ENCODE measurements around the gene ADARB2. TPM values are rescaled to one million over a fixed set of nuclear protein-coding genes. Genes with fewer than 3 reads are reported as not detected.
A peak's percentile ranks its signal among the peaks of the same experiment; 100 is the strongest.

Gene ADARB2
- total and polyA plus RNA-seq, 4 donors, result 0.55 to 0.70 (median 0.59) TPM; not detected in 1

DNA sequence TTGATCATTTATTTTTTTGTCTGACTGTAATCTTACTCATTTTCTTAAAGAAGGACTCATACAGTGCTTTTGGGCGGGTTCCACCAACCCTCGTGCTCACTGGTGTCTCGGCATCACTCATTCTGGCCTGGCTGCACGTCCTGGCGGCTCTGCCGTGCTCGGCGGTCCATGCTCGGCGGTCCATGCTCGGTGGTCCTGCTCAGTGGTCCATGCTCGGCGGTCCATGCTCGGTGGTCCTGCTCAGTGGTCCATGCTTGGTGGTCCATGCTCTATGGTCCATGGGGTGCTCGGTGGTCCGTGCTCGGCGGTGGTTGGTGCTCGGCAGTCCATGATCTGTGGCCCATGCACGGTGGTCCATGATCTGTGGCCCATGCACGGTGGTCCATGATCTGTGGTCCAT, 608.7 kb downstream of the ADARB2 start:
- H3K36me3 ChIP-seq (ENCODE audit: control insufficient read depth in 4 of 4, insufficient read depth in 3 of 4, low read depth in 1 of 4, low read length in 3 of 4), result peaks cover 29 to 68% (median 41%) of the 10 kb centered on the region in 4 donors
- 98% methylated on average over 21 of the region's 21 CpGs for WGBS
- H3K27ac ChIP-seq (ENCODE audit: low read depth in 1 of 2, low read length in 2 of 2), result no peak overlapping the region
- no peak overlapping the region for H3K4me3 ChIP-seq (ENCODE audit: low read depth in 1 of 3, low read length in 3 of 3)
- H3K9ac ChIP-seq (ENCODE audit: low read depth in 1 of 2, low read length in 2 of 2), result no peak overlapping the region
- H3K9me3 ChIP-seq (ENCODE audit: control insufficient read depth in 4 of 4, low read length in 3 of 4), result no peaks in the 10 kb centered on the region
- TF ChIP-seq EGR1 (IDR thresholded peaks at IDR 0.05; ENCODE audit: low read depth in 2 of 2) (no peak), HNF4G (IDR thresholded peaks at IDR 0.05) (no peak), FOXA1 (IDR thresholded peaks at IDR 0.05) (no peak), NR2F2 (IDR thresholded peaks at IDR 0.05) (no peak), GABPA (IDR thresholded peaks at IDR 0.05 in 1 of 2, conservative IDR thresholded peaks at IDR 0.05 in 1 of 2) (no peak)
- H3K4me1 ChIP-seq (ENCODE audit: control insufficient read depth in 4 of 4, insufficient read depth in 4 of 4, low read length in 3 of 4), result no peaks in the 10 kb centered on the region
- no peaks in the 10 kb centered on the region for H3K27me3 ChIP-seq (ENCODE audit: control insufficient read depth in 4 of 4, insufficient read depth in 4 of 4, low read length in 3 of 4)
- peak; percentile 16 for DNase-seq (ENCODE audit: low spot score)

DNA sequence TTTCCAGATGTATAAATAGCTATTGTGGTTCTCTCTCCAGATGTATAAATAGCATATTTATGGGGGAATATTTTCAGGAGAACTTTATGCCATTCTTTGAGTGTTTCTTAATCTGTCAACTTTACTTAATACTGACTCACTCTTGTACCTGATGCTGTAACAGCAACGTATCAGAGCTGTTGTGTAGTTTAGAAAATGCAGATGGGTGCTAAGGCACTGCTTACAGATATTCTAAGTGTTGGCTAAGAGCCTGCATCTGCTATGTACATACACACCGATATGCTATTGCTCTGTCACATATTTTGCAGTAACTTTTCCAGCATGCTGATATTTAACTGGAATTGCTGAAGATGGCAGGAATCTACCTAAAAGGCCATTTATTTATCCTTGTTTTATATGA, 609.2 kb downstream of the ADARB2 start:
- TF ChIP-seq EGR1 (IDR thresholded peaks at IDR 0.05; ENCODE audit: low read depth in 2 of 2) (no peak), JUND (IDR thresholded peaks at IDR 0.05) (no peak), RXRA (IDR thresholded peaks at IDR 0.05) (no peak), RAD21 (IDR thresholded peaks at IDR 0.05) (no peak), HNF4A (conservative IDR thresholded peaks at IDR 0.05) (no peak)
- DNase-seq (ENCODE audit: low spot score), result no peak
- 89% methylated on average over 2 of the region's 2 CpGs for WGBS
- no peak overlapping the region for H3K4me3 ChIP-seq (ENCODE audit: low read depth in 1 of 3, low read length in 3 of 3)
- H3K4me1 ChIP-seq (ENCODE audit: control insufficient read depth in 4 of 4, insufficient read depth in 4 of 4, low read length in 3 of 4), result no peaks in the 10 kb centered on the region
- H3K36me3 ChIP-seq (ENCODE audit: control insufficient read depth in 4 of 4, insufficient read depth in 3 of 4, low read depth in 1 of 4, low read length in 3 of 4), result peaks cover 29 to 68% (median 41%) of the 10 kb centered on the region in 4 donors
- H3K9me3 ChIP-seq (ENCODE audit: control insufficient read depth in 4 of 4, low read length in 3 of 4), result no peaks in the 10 kb centered on the region
- H3K27me3 ChIP-seq (ENCODE audit: control insufficient read depth in 4 of 4, insufficient read depth in 4 of 4, low read length in 3 of 4), result no peaks in the 10 kb centered on the region
- no peak overlapping the region for H3K27ac ChIP-seq (ENCODE audit: low read depth in 1 of 2, low read length in 2 of 2)
- H3K9ac ChIP-seq (ENCODE audit: low read depth in 1 of 2, low read length in 2 of 2), result no peak overlapping the region

DNA sequence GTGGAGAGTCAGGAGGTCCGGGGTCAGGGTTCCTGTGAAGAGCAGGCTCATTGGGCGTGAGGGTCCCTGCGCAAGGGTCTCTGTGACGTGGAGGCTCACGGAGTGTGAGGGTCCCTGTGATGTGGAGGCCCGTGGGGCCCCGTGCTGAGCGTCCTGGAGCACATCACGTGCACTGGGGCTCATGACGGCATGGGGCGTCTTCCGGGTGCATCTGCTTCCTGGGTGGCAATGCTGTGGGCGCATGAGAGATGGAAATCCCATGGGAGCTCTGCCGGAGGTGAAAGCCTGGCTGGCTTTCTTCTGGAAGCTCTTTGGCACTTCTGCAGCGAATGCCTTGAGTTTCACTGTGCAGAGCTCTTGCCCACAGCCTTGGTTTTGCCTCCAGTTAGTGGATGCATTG, 609.7 kb downstream of the ADARB2 start:
- H3K27me3 ChIP-seq (ENCODE audit: control insufficient read depth in 4 of 4, insufficient read depth in 4 of 4, low read length in 3 of 4), result no peaks in the 10 kb centered on the region
- peak; percentile 27 for DNase-seq (ENCODE audit: low spot score)
- H3K27ac ChIP-seq (ENCODE audit: low read depth in 1 of 2, low read length in 2 of 2), result no peak overlapping the region
- no peaks in the 10 kb centered on the region for H3K9me3 ChIP-seq (ENCODE audit: control insufficient read depth in 4 of 4, low read length in 3 of 4)
- TF ChIP-seq YY1 (IDR thresholded peaks at IDR 0.05) (no peak), FOXA2 (IDR thresholded peaks at IDR 0.05) (no peak), SP1 (IDR thresholded peaks at IDR 0.05) (no peak), RXRA (IDR thresholded peaks at IDR 0.05) (no peak)
- TF ChIP-seq, protein P1, sequence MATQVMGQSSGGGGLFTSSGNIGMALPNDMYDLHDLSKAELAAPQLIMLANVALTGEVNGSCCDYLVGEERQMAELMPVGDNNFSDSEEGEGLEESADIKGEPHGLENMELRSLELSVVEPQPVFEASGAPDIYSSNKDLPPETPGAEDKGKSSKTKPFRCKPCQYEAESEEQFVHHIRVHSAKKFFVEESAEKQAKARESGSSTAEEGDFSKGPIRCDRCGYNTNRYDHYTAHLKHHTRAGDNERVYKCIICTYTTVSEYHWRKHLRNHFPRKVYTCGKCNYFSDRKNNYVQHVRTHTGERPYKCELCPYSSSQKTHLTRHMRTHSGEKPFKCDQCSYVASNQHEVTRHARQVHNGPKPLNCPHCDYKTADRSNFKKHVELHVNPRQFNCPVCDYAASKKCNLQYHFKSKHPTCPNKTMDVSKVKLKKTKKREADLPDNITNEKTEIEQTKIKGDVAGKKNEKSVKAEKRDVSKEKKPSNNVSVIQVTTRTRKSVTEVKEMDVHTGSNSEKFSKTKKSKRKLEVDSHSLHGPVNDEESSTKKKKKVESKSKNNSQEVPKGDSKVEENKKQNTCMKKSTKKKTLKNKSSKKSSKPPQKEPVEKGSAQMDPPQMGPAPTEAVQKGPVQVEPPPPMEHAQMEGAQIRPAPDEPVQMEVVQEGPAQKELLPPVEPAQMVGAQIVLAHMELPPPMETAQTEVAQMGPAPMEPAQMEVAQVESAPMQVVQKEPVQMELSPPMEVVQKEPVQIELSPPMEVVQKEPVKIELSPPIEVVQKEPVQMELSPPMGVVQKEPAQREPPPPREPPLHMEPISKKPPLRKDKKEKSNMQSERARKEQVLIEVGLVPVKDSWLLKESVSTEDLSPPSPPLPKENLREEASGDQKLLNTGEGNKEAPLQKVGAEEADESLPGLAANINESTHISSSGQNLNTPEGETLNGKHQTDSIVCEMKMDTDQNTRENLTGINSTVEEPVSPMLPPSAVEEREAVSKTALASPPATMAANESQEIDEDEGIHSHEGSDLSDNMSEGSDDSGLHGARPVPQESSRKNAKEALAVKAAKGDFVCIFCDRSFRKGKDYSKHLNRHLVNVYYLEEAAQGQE (IDR thresholded peaks at IDR 0.05), result no peak
- TF ChIP-seq, protein P2, sequence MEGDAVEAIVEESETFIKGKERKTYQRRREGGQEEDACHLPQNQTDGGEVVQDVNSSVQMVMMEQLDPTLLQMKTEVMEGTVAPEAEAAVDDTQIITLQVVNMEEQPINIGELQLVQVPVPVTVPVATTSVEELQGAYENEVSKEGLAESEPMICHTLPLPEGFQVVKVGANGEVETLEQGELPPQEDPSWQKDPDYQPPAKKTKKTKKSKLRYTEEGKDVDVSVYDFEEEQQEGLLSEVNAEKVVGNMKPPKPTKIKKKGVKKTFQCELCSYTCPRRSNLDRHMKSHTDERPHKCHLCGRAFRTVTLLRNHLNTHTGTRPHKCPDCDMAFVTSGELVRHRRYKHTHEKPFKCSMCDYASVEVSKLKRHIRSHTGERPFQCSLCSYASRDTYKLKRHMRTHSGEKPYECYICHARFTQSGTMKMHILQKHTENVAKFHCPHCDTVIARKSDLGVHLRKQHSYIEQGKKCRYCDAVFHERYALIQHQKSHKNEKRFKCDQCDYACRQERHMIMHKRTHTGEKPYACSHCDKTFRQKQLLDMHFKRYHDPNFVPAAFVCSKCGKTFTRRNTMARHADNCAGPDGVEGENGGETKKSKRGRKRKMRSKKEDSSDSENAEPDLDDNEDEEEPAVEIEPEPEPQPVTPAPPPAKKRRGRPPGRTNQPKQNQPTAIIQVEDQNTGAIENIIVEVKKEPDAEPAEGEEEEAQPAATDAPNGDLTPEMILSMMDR (IDR thresholded peaks at IDR 0.05; ENCODE audit: low read depth, low read length, missing input control), result no peak
- TF ChIP-seq, protein P3, sequence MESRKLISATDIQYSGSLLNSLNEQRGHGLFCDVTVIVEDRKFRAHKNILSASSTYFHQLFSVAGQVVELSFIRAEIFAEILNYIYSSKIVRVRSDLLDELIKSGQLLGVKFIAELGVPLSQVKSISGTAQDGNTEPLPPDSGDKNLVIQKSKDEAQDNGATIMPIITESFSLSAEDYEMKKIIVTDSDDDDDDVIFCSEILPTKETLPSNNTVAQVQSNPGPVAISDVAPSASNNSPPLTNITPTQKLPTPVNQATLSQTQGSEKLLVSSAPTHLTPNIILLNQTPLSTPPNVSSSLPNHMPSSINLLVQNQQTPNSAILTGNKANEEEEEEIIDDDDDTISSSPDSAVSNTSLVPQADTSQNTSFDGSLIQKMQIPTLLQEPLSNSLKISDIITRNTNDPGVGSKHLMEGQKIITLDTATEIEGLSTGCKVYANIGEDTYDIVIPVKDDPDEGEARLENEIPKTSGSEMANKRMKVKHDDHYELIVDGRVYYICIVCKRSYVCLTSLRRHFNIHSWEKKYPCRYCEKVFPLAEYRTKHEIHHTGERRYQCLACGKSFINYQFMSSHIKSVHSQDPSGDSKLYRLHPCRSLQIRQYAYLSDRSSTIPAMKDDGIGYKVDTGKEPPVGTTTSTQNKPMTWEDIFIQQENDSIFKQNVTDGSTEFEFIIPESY (IDR thresholded peaks at IDR 0.05), result no peak
- TF ChIP-seq, protein P4, sequence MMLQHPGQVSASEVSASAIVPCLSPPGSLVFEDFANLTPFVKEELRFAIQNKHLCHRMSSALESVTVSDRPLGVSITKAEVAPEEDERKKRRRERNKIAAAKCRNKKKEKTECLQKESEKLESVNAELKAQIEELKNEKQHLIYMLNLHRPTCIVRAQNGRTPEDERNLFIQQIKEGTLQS (IDR thresholded peaks at IDR 0.05), result no peak
- no peak overlapping the region for H3K4me3 ChIP-seq (ENCODE audit: low read depth in 1 of 3, low read length in 3 of 3)
- H3K36me3 ChIP-seq (ENCODE audit: control insufficient read depth in 4 of 4, insufficient read depth in 3 of 4, low read depth in 1 of 4, low read length in 3 of 4), result peaks cover 29 to 68% (median 42%) of the 10 kb centered on the region in 4 donors
- WGBS, result 93% methylated on average over 15 of the region's 15 CpGs
- no peaks in the 10 kb centered on the region for H3K4me1 ChIP-seq (ENCODE audit: control insufficient read depth in 4 of 4, insufficient read depth in 4 of 4, low read length in 3 of 4)
- no peak overlapping the region for H3K9ac ChIP-seq (ENCODE audit: low read depth in 1 of 2, low read length in 2 of 2)
